Tibial artery (tissue), 4 donors: Measurements from ENCODE around the gene TICAM2.

Source experiments
- DNase-seq, 2 donors: peaks; one replicate each; pipeline ENCODE4 v3.0.0-alpha.2; 2019
- H3K27ac ChIP-seq, 2 donors: fragments of 200-600 bp; sonication (generic) in 1 of 2; 1 replicate in 1 of 2; 2 replicates in 1 of 2; pipeline ENCODE4 v1.5.1; 2018 to 2019; ENCODE audit warnings: mild to moderate bottlenecking in 1 of 2
- H3K27me3 ChIP-seq, 2 donors: fragments of 200-600 bp; sonication (generic) in 1 of 2; one replicate each; pipeline versions ENCODE4 v1.5.1 to v1.6.0; 2016 to 2019
- H3K36me3 ChIP-seq, 3 donors: fragments of 200-600 bp; sonication (generic) in 2 of 3; one replicate each; pipeline ENCODE4 v1.5.1; 2016 to 2019; ENCODE audit warnings: mild to moderate bottlenecking in 2 of 3
- H3K4me1 ChIP-seq, 4 donors: fragments of 200-600 bp; sonication (generic) in 2 of 4; 1 replicate in 3 of 4; 2 replicates in 1 of 4; pipeline ENCODE4 v1.5.1; 2016 to 2019
- H3K4me3 ChIP-seq, 2 donors: fragments of 200-600 bp; sonication (generic) in 1 of 2; 1 replicate in 1 of 2; 2 replicates in 1 of 2; pipeline ENCODE4 v1.5.1; 2018 to 2019; ENCODE audit warnings: mild to moderate bottlenecking in 2 of 2
- H3K9me3 ChIP-seq, 3 donors: fragments of 200-600 bp; sonication (generic) in 1 of 3; one replicate each; pipeline ENCODE4 v1.5.1; 2016 to 2019
- CTCF ChIP-seq, 2 experiments: fragments of 200-600 bp in 1 of 2; fragments of 450-650 bp in 1 of 2; IDR thresholded peaks; one replicate each; pipeline ENCODE4 v1.5.1; 2017 to 2019; ENCODE audit warnings: antibody characterized with exemption in 2 of 2, mild to moderate bottlenecking in 1 of 2, moderate library complexity in 1 of 2
- intact Hi-C: fragments of 100-400 bp; cut with DNase I; formaldehyde crosslinking; loops from one replicate; pipeline ENCODE4 v1.15.0; 2023; ENCODE audit warnings: low total_unique reads

Gene TICAM2

DNA sequence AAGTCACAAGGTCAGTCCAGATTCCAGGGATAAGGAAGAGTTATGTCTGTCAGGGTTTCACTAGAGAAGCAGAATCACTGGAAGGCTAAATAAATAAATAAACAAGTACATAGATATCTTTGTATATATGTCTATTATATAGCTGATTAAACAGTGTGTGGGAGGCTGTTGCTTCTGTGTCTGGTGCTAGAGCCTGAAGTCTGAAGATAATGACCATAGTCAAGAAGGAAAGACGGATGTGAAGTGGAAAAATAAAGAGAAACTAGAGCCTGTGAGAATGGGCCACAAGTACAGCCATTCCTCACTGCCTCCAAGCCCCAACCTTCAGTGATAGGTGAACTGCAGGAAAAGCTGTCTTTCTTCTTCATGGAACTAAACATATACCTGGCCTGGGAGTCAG lies 27.6 kb upstream of the TICAM2 start:
- H3K36me3 ChIP-seq, result no peaks in the 10 kb centered on the region
- no peak overlapping the region for H3K27ac ChIP-seq
- no peak overlapping the region for H3K4me3 ChIP-seq
- peaks cover 0 to 6% (median 3%) of the 10 kb centered on the region in 4 donors for H3K4me1 ChIP-seq
- no peaks in the 10 kb centered on the region for H3K9me3 ChIP-seq
- intact Hi-C loops, result loop anchor here (5.0 kb wide), 1 partner anchor 212 kb away; the partner anchor contains the start of genes AP3S1 and ATG12
- no peaks in the 10 kb centered on the region for H3K27me3 ChIP-seq
- TF ChIP-seq CTCF (IDR thresholded peaks at IDR 0.05), result no peak
- DNase-seq, result no peak

DNA sequence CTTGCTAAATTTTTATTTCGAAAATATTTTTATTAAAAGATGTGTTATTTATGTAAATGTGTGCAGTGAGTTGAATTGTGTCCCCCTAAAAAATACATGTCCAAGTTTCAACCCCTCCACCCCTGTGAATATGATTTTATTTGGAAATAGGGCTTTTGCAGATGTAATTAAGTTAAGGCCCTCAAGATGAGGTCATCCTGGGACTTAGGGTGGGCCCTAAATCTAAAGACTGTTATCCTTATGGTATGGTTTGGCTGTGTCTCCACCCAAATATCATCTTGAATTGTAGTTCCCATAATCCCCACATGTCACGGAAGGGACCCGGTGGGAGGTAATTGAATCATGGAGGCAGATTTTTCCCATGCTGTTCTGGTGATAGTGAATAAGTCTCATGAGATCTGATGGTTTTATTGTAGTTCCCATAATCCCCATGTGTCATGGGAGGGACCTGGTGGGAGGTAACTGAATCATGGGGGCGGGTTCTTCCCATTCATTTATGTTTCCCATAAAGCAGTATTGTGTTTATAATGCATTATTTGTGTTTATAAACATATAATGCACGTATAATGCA lies 25.1 kb upstream of the TICAM2 start:
- no peak for TF ChIP-seq CTCF (IDR thresholded peaks at IDR 0.05)
- intact Hi-C loops, result loop anchor here (5.0 kb wide), 1 partner anchor 215 kb away; the partner anchor contains the start of genes AP3S1 and ATG12

GRCh38 chr5:115626445-115626823 lies 24.2 kb upstream of the TICAM2 start:
- intact Hi-C loops, result loop anchor here (5.0 kb wide), 1 partner anchor 216 kb away; the partner anchor contains the start of genes AP3S1 and ATG12
- H3K4me1 ChIP-seq, result peaks cover 0 to 36% (median 28%) of the 10 kb centered on the region in 4 donors
- peak overlapping the region; percentile 95 to 96 for H3K27ac ChIP-seq
- no peak for TF ChIP-seq CTCF (IDR thresholded peaks at IDR 0.05)
- no peak for DNase-seq
- H3K36me3 ChIP-seq, result no peaks in the 10 kb centered on the region
- H3K4me3 ChIP-seq, result peak overlapping the region; percentile 91 to 99
- H3K27me3 ChIP-seq, result no peaks in the 10 kb centered on the region
- no peaks in the 10 kb centered on the region for H3K9me3 ChIP-seq

More for the DNA sequence above, 25.1 kb upstream of the TICAM2 start:
- Histone ChIP-seq H3K9me3 (no peaks in the 10 kb centered on the region), H3K4me3 (no peak overlapping the region), H3K27me3 (no peaks in the 10 kb centered on the region), H3K4me1 (peaks cover 0 to 28% (median 25%) of the 10 kb centered on the region in 4 donors), H3K36me3 (no peaks in the 10 kb centered on the region), H3K27ac (no peak overlapping the region)
- DNase-seq, result no peak

GRCh38 chr5:115625579-115626444 lies 23.5 kb upstream of the TICAM2 start, which contains the start of gene TMED7:
Gene TMED7 (minus strand): TSS chr5:115626036. CDS start chr5:115625792, 244 bp downstream.
- Histone ChIP-seq H3K36me3 (no peaks in the 10 kb centered on the region), H3K9me3 (no peaks in the 10 kb centered on the region), H3K4me1 (peaks cover 0 to 37% (median 28%) of the 10 kb centered on the region in 4 donors), H3K27me3 (no peaks in the 10 kb centered on the region), H3K27ac (peak within 1 kb of the TSS; percentile 95 to 96), H3K4me3 (peak within 1 kb of the TSS; percentile 91 to 99)
- intact Hi-C loops, result loop anchor here (5.0 kb wide), 1 partner anchor 216 kb away; the partner anchor contains the start of genes AP3S1 and ATG12
- TF ChIP-seq CTCF (IDR thresholded peaks at IDR 0.05), result peak in 1 of 2 experiments; percentile 29
- peak; percentile 100 for DNase-seq

DNA sequence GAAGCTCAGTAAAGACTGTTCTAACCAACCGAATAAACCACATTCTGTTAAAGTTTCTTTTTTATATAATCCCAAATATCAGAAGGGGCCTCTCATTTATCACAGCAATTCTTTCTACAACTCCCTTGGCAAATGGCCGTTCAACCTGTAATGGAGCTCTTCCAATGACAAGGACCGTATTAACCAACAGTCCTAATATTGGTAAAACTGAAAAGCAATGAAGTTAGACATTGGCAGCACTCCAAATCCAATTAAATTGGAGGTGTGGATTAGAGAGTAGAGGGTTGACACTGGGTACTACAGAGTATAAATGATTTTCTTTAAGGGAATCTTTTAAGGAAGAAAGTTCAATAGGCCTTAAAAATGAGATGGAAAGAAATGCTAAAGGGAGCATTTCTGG lies 22.7 kb upstream of the TICAM2 start:
- Histone ChIP-seq H3K36me3 (peaks cover 0 to 4% (median 2%) of the 10 kb centered on the region in 3 donors), H3K9me3 (no peaks in the 10 kb centered on the region), H3K27me3 (no peaks in the 10 kb centered on the region), H3K4me1 (peaks cover 0 to 37% (median 28%) of the 10 kb centered on the region in 4 donors), H3K27ac (peak overlapping the region; percentile 95 to 96), H3K4me3 (peak overlapping the region; percentile 91 to 99)
- no peak for DNase-seq
- intact Hi-C loops, result loop anchor here (5.0 kb wide), 1 partner anchor 217 kb away; the partner anchor contains the start of genes AP3S1 and ATG12
- no peak for TF ChIP-seq CTCF (IDR thresholded peaks at IDR 0.05)
